ENCODE measurements around the gene CCDC6.

CCDC6 gene

GRCh38 chr10:59830601-59831259 lies 75.6 kb downstream of the CCDC6 start:
- Histone ChIP-seq H3K9me3 (ENCODE audit: control insufficient read depth, insufficient read depth, low read depth, low read length) (no peaks in the 10 kb centered on the region), H3K27ac (ENCODE audit: low read depth, low read length) (no peak overlapping the region), H3K4me1 (ENCODE audit: control insufficient read depth, insufficient read depth, low read length) (peaks cover 5% of the 10 kb centered on the region; the same call in 1 of the 2 replicates), H3K4me3 (ENCODE audit: low read depth, low read length) (no peak overlapping the region), H3K9ac (ENCODE audit: low read length) (no peak overlapping the region), H3K36me3 (ENCODE audit: control insufficient read depth, insufficient read depth, low read length) (peaks cover 14% of the 10 kb centered on the region; the same call in 1 of the 2 replicates), H3K27me3 (ENCODE audit: control insufficient read depth, insufficient read depth, low read length) (no peaks in the 10 kb centered on the region)

GRCh38 chr10:59829601-59830000 lies 76.8 kb downstream of the CCDC6 start:
- no peaks in the 10 kb centered on the region; the same call in 1 of the 2 replicates for H3K4me1 ChIP-seq (ENCODE audit: control insufficient read depth, insufficient read depth, low read length)
- H3K27ac ChIP-seq (ENCODE audit: low read depth, low read length), result no peak overlapping the region
- H3K9ac ChIP-seq (ENCODE audit: low read length), result no peak overlapping the region
- H3K27me3 ChIP-seq (ENCODE audit: control insufficient read depth, insufficient read depth, low read length), result no peaks in the 10 kb centered on the region
- H3K9me3 ChIP-seq (ENCODE audit: control insufficient read depth, insufficient read depth, low read depth, low read length), result no peaks in the 10 kb centered on the region
- no peak overlapping the region for H3K4me3 ChIP-seq (ENCODE audit: low read depth, low read length)
- peaks cover 14% of the 10 kb centered on the region; the same call in 1 of the 2 replicates for H3K36me3 ChIP-seq (ENCODE audit: control insufficient read depth, insufficient read depth, low read length)

- H3K4me3 ChIP-seq (ENCODE audit: low read depth, low read length), result no peak overlapping the region
- no peaks in the 10 kb centered on the region for H3K9me3 ChIP-seq (ENCODE audit: control insufficient read depth, insufficient read depth, low read depth, low read length)
- no peaks in the 10 kb centered on the region for H3K27me3 ChIP-seq (ENCODE audit: control insufficient read depth, insufficient read depth, low read length)
- H3K9ac ChIP-seq (ENCODE audit: low read length), result no peak overlapping the region
- no peaks in the 10 kb centered on the region; the same call in 1 of the 2 replicates for H3K4me1 ChIP-seq (ENCODE audit: control insufficient read depth, insufficient read depth, low read length)
- peaks cover 14% of the 10 kb centered on the region; the same call in 1 of the 2 replicates for H3K36me3 ChIP-seq (ENCODE audit: control insufficient read depth, insufficient read depth, low read length)
- no peak overlapping the region for H3K27ac ChIP-seq (ENCODE audit: low read depth, low read length)
Measured at GRCh38 chr10:59829024-59829423, 77.3 kb downstream of the CCDC6 start.

- no peaks in the 10 kb centered on the region for H3K9me3 ChIP-seq (ENCODE audit: control insufficient read depth, insufficient read depth, low read depth, low read length)
- no peaks in the 10 kb centered on the region for H3K27me3 ChIP-seq (ENCODE audit: control insufficient read depth, insufficient read depth, low read length)
- H3K36me3 ChIP-seq (ENCODE audit: control insufficient read depth, insufficient read depth, low read length), result no peaks in the 10 kb centered on the region; the same call in 1 of the 2 replicates
- no peak overlapping the region for H3K9ac ChIP-seq (ENCODE audit: low read length)
- H3K4me3 ChIP-seq (ENCODE audit: low read depth, low read length), result no peak overlapping the region
- no peak overlapping the region for H3K27ac ChIP-seq (ENCODE audit: low read depth, low read length)
- no peaks in the 10 kb centered on the region; the same call in 1 of the 2 replicates for H3K4me1 ChIP-seq (ENCODE audit: control insufficient read depth, insufficient read depth, low read length)
Measured at GRCh38 chr10:59825932-59826331, 80.4 kb downstream of the CCDC6 start.

- Histone ChIP-seq H3K4me3 (ENCODE audit: low read depth, low read length) (no peak overlapping the region), H3K27me3 (ENCODE audit: control insufficient read depth, insufficient read depth, low read length) (no peaks in the 10 kb centered on the region), H3K9ac (ENCODE audit: low read length) (no peak overlapping the region), H3K27ac (ENCODE audit: low read depth, low read length) (no peak overlapping the region), H3K4me1 (ENCODE audit: control insufficient read depth, insufficient read depth, low read length) (no peaks in the 10 kb centered on the region; the same call in 1 of the 2 replicates), H3K36me3 (ENCODE audit: control insufficient read depth, insufficient read depth, low read length) (0 out of 2 replicates have a peak, but pooled peaks cover under 1% of the 10 kb centered on the region), H3K9me3 (ENCODE audit: control insufficient read depth, insufficient read depth, low read depth, low read length) (no peaks in the 10 kb centered on the region)
Measured at GRCh38 chr10:59823751-59824150, 82.6 kb downstream of the CCDC6 start.

GRCh38 chr10:59823111-59823510 lies 83.2 kb downstream of the CCDC6 start:
- Histone ChIP-seq H3K9ac (ENCODE audit: low read length) (no peak overlapping the region), H3K36me3 (ENCODE audit: control insufficient read depth, insufficient read depth, low read length) (0 out of 2 replicates have a peak, but pooled peaks cover 4% of the 10 kb centered on the region), H3K9me3 (ENCODE audit: control insufficient read depth, insufficient read depth, low read depth, low read length) (no peaks in the 10 kb centered on the region), H3K27ac (ENCODE audit: low read depth, low read length) (no peak overlapping the region; the same call in 1 of the 2 replicates), H3K4me1 (ENCODE audit: control insufficient read depth, insufficient read depth, low read length) (no peaks in the 10 kb centered on the region; the same call in 1 of the 2 replicates), H3K4me3 (ENCODE audit: low read depth, low read length) (no peak overlapping the region), H3K27me3 (ENCODE audit: control insufficient read depth, insufficient read depth, low read length) (no peaks in the 10 kb centered on the region)

- no peaks in the 10 kb centered on the region for H3K27me3 ChIP-seq (ENCODE audit: control insufficient read depth, insufficient read depth, low read length)
- no peak overlapping the region for H3K4me3 ChIP-seq (ENCODE audit: low read depth, low read length)
- H3K36me3 ChIP-seq (ENCODE audit: control insufficient read depth, insufficient read depth, low read length), result 0 out of 2 replicates have a peak, but pooled peaks cover 4% of the 10 kb centered on the region
- no peak overlapping the region for H3K27ac ChIP-seq (ENCODE audit: low read depth, low read length)
- H3K9ac ChIP-seq (ENCODE audit: low read length), result no peak overlapping the region
- no peaks in the 10 kb centered on the region; the same call in 1 of the 2 replicates for H3K4me1 ChIP-seq (ENCODE audit: control insufficient read depth, insufficient read depth, low read length)
- H3K9me3 ChIP-seq (ENCODE audit: control insufficient read depth, insufficient read depth, low read depth, low read length), result no peaks in the 10 kb centered on the region
Measured at GRCh38 chr10:59820471-59820870, 85.9 kb downstream of the CCDC6 start.

GRCh38 chr10:59819683-59820082 lies 86.7 kb downstream of the CCDC6 start:
- Histone ChIP-seq H3K36me3 (ENCODE audit: control insufficient read depth, insufficient read depth, low read length) (0 out of 2 replicates have a peak, but pooled peaks cover 4% of the 10 kb centered on the region), H3K9me3 (ENCODE audit: control insufficient read depth, insufficient read depth, low read depth, low read length) (no peaks in the 10 kb centered on the region), H3K27ac (ENCODE audit: low read depth, low read length) (no peak overlapping the region), H3K4me3 (ENCODE audit: low read depth, low read length) (no peak overlapping the region), H3K9ac (ENCODE audit: low read length) (no peak overlapping the region), H3K27me3 (ENCODE audit: control insufficient read depth, insufficient read depth, low read length) (no peaks in the 10 kb centered on the region), H3K4me1 (ENCODE audit: control insufficient read depth, insufficient read depth, low read length) (no peaks in the 10 kb centered on the region; the same call in 1 of the 2 replicates)

- no peak overlapping the region for H3K4me3 ChIP-seq (ENCODE audit: low read depth, low read length)
- H3K9ac ChIP-seq (ENCODE audit: low read length), result no peak overlapping the region
- no peaks in the 10 kb centered on the region; the same call in 1 of the 2 replicates for H3K4me1 ChIP-seq (ENCODE audit: control insufficient read depth, insufficient read depth, low read length)
- no peaks in the 10 kb centered on the region for H3K27me3 ChIP-seq (ENCODE audit: control insufficient read depth, insufficient read depth, low read length)
- H3K9me3 ChIP-seq (ENCODE audit: control insufficient read depth, insufficient read depth, low read depth, low read length), result no peaks in the 10 kb centered on the region
- H3K27ac ChIP-seq (ENCODE audit: low read depth, low read length), result no peak overlapping the region
- 0 out of 2 replicates have a peak, but pooled peaks cover 6% of the 10 kb centered on the region for H3K36me3 ChIP-seq (ENCODE audit: control insufficient read depth, insufficient read depth, low read length)
Measured at GRCh38 chr10:59819265-59819664, 87.1 kb downstream of the CCDC6 start.

GRCh38 chr10:59817773-59818172 lies 88.6 kb downstream of the CCDC6 start:
- no peaks in the 10 kb centered on the region for H3K9me3 ChIP-seq (ENCODE audit: control insufficient read depth, insufficient read depth, low read depth, low read length)
- H3K4me3 ChIP-seq (ENCODE audit: low read depth, low read length), result no peak overlapping the region
- no peaks in the 10 kb centered on the region for H3K27me3 ChIP-seq (ENCODE audit: control insufficient read depth, insufficient read depth, low read length)
- no peaks in the 10 kb centered on the region; the same call in 1 of the 2 replicates for H3K4me1 ChIP-seq (ENCODE audit: control insufficient read depth, insufficient read depth, low read length)
- no peak overlapping the region for H3K9ac ChIP-seq (ENCODE audit: low read length)
- peaks cover 18% of the 10 kb centered on the region for H3K36me3 ChIP-seq (ENCODE audit: control insufficient read depth, insufficient read depth, low read length)
- H3K27ac ChIP-seq (ENCODE audit: low read depth, low read length), result no peak overlapping the region

- Histone ChIP-seq H3K4me1 (ENCODE audit: control insufficient read depth, insufficient read depth, low read length) (no peaks in the 10 kb centered on the region; the same call in none of the 2 replicates), H3K27me3 (ENCODE audit: control insufficient read depth, insufficient read depth, low read length) (no peaks in the 10 kb centered on the region), H3K9ac (ENCODE audit: low read length) (no peak overlapping the region), H3K9me3 (ENCODE audit: control insufficient read depth, insufficient read depth, low read depth, low read length) (0 out of 2 replicates have a peak, but pooled peaks cover 4% of the 10 kb centered on the region), H3K4me3 (ENCODE audit: low read depth, low read length) (no peak overlapping the region), H3K27ac (ENCODE audit: low read depth, low read length) (no peak overlapping the region), H3K36me3 (ENCODE audit: control insufficient read depth, insufficient read depth, low read length) (peaks cover 44% of the 10 kb centered on the region)
Measured at GRCh38 chr10:59814878-59815277, 91.5 kb downstream of the CCDC6 start.
